Mammary epithelial cell (primary cell): ENCODE results near the gene PML.

Source experiments
- CTCF ChIP-seq, 2 donors: IDR thresholded peaks in 1 of 2; conservative IDR thresholded peaks in 1 of 2; 2 replicates each; pipeline ENCODE4 v1.5.1; 2011 to 2012; ENCODE audit warnings: inconsistent platforms in 2 of 2, low read length in 2 of 2, mild to moderate bottlenecking in 2 of 2, control low read depth in 1 of 2, low read depth in 1 of 2; ENCODE audit not compliant: insufficient read depth in 1 of 2; ENCODE audit errors: extremely low read depth in 1 of 2
- EZH2 ChIP-seq: IDR thresholded peaks from 2 replicates; pipeline ENCODE4 v1.6.1; 2012; ENCODE audit warnings: low read length, inconsistent platforms, borderline replicate concordance

GRCh38 chr15:73987681-73988444, 6.7 kb upstream of the PML start:
- TF ChIP-seq CTCF (conservative IDR thresholded peaks at IDR 0.05 in 1 of 2, IDR thresholded peaks at IDR 0.05 in 1 of 2; ENCODE audit: extremely low read depth in 1 of 2, insufficient read depth in 1 of 2, low read depth in 1 of 2, low read length in 2 of 2) (no peak), EZH2 (no peak)
